Loucy (cell line): ENCODE results near the gene CADM3.

Experiments used
- H2AFZ ChIP-seq: fragments of 200-600 bp; sonication (generic); 2 replicates; pipeline ENCODE4 v1.6.0; 2016; ENCODE audit warnings: antibody characterized with exemption, mild to moderate bottlenecking, low read length, moderate library complexity
- H3F3A ChIP-seq: fragments of 200-600 bp; 2 replicates; pipeline ENCODE4 v1.6.0; 2016; ENCODE audit warnings: antibody characterized with exemption, low read depth, mild to moderate bottlenecking
- H3K27me3 ChIP-seq: fragments of 200-600 bp; sonication (generic); 2 replicates; pipeline ENCODE4 v1.6.1; 2014; ENCODE audit warnings: low read length, mild to moderate bottlenecking; ENCODE audit not compliant: insufficient read depth, poor library complexity, severe bottlenecking
- H3K36me3 ChIP-seq: fragments of 200-600 bp; sonication (generic); 2 replicates; pipeline ENCODE4 v1.6.1; 2016; ENCODE audit warnings: low read length; ENCODE audit not compliant: insufficient read depth
- H3K4me1 ChIP-seq: fragments of 200-600 bp; sonication (generic); 2 replicates; pipeline ENCODE4 v1.5.1; 2014; ENCODE audit warnings: low read length, mild to moderate bottlenecking; ENCODE audit not compliant: insufficient read depth, poor library complexity, severe bottlenecking
- H3K4me2 ChIP-seq: fragments of 200-600 bp; sonication (generic); 2 replicates; pipeline ENCODE4 v1.6.0; 2014; ENCODE audit warnings: antibody characterized with exemption, low read length, low read depth, mild to moderate bottlenecking; ENCODE audit not compliant: poor library complexity, severe bottlenecking
- H3K4me3 ChIP-seq: fragments of 200-600 bp; sonication (generic); 2 replicates; pipeline ENCODE4 v1.5.1; 2014; ENCODE audit warnings: low read length, mild to moderate bottlenecking, mixed read lengths; ENCODE audit not compliant: poor library complexity, severe bottlenecking
- H3K79me2 ChIP-seq: fragments of 200-600 bp; sonication (generic); 2 replicates; pipeline ENCODE4 v1.6.1; 2014; ENCODE audit warnings: low read length; ENCODE audit not compliant: insufficient read depth
- H3K9ac ChIP-seq: fragments of 200-600 bp; sonication (generic); 2 replicates; pipeline ENCODE4 v1.6.0; 2014; ENCODE audit warnings: mild to moderate bottlenecking, low read depth, low read length, moderate library complexity; ENCODE audit not compliant: poor library complexity, severe bottlenecking
- H3K9me2 ChIP-seq: fragments of 200-600 bp; sonication (generic); replicated peaks from 2 replicates; pipeline ENCODE4 v1.6.1; 2016; ENCODE audit warnings: low read depth, low read length, mixed read lengths
- H3K9me3 ChIP-seq: fragments of 200-600 bp; sonication (generic); 2 replicates; pipeline ENCODE4 v1.6.1; 2014; ENCODE audit warnings: mild to moderate bottlenecking, antibody characterized with exemption, low read length, low read depth; ENCODE audit not compliant: insufficient read depth
- H4K20me1 ChIP-seq: fragments of 200-600 bp; sonication (generic); 2 replicates; pipeline ENCODE4 v1.6.0; 2014; ENCODE audit warnings: antibody characterized with exemption, low read length, mild to moderate bottlenecking; ENCODE audit not compliant: insufficient read depth, poor library complexity, severe bottlenecking
- EZH2phosphoT487 ChIP-seq: fragments of 200-600 bp; IDR thresholded peaks from 2 replicates; pipeline ENCODE4 v1.6.1; 2018; ENCODE audit warnings: antibody characterized with exemption, mild to moderate bottlenecking, moderate library complexity, borderline replicate concordance
- TF ChIP-seq, protein P1 (sequence below): fragments of 200-600 bp; sonication (generic); conservative IDR thresholded peaks from 2 replicates; pipeline ENCODE4 v1.5.1; 2014; ENCODE audit warnings: mild to moderate bottlenecking, antibody characterized with exemption, low read length

Gene CADM3, protein sequence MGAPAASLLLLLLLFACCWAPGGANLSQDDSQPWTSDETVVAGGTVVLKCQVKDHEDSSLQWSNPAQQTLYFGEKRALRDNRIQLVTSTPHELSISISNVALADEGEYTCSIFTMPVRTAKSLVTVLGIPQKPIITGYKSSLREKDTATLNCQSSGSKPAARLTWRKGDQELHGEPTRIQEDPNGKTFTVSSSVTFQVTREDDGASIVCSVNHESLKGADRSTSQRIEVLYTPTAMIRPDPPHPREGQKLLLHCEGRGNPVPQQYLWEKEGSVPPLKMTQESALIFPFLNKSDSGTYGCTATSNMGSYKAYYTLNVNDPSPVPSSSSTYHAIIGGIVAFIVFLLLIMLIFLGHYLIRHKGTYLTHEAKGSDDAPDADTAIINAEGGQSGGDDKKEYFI

GRCh38 chr1:159171254-159171687 is at the start of gene CADM3:
Gene CADM3, plus strand, starts transcription at chr1:159171615. Its CDS starts 151 bp downstream, at chr1:159171766.
- H3K27me3 ChIP-seq, result no peaks in the 10 kb centered on the region
- no peaks in the 10 kb centered on the region for H4K20me1 ChIP-seq
- H3K9ac ChIP-seq, result no peak within 1 kb of the TSS
- no peaks in the 10 kb centered on the region for H3F3A ChIP-seq
- H2AFZ ChIP-seq, result no peak within 1 kb of the TSS
- no peaks in the 10 kb centered on the region for H3K9me2 ChIP-seq
- H3K9me3 ChIP-seq, result no peaks in the 10 kb centered on the region
- no peaks in the 10 kb centered on the region for H3K4me1 ChIP-seq
- no peak within 1 kb of the TSS for H3K4me3 ChIP-seq
- TF ChIP-seq EZH2phosphoT487, result no peak
- TF ChIP-seq, protein P1, sequence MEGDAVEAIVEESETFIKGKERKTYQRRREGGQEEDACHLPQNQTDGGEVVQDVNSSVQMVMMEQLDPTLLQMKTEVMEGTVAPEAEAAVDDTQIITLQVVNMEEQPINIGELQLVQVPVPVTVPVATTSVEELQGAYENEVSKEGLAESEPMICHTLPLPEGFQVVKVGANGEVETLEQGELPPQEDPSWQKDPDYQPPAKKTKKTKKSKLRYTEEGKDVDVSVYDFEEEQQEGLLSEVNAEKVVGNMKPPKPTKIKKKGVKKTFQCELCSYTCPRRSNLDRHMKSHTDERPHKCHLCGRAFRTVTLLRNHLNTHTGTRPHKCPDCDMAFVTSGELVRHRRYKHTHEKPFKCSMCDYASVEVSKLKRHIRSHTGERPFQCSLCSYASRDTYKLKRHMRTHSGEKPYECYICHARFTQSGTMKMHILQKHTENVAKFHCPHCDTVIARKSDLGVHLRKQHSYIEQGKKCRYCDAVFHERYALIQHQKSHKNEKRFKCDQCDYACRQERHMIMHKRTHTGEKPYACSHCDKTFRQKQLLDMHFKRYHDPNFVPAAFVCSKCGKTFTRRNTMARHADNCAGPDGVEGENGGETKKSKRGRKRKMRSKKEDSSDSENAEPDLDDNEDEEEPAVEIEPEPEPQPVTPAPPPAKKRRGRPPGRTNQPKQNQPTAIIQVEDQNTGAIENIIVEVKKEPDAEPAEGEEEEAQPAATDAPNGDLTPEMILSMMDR, result no peak
- no peaks in the 10 kb centered on the region for H3K36me3 ChIP-seq
- H3K4me2 ChIP-seq, result no peak within 1 kb of the TSS
- no peaks in the 10 kb centered on the region for H3K79me2 ChIP-seq

DNA sequence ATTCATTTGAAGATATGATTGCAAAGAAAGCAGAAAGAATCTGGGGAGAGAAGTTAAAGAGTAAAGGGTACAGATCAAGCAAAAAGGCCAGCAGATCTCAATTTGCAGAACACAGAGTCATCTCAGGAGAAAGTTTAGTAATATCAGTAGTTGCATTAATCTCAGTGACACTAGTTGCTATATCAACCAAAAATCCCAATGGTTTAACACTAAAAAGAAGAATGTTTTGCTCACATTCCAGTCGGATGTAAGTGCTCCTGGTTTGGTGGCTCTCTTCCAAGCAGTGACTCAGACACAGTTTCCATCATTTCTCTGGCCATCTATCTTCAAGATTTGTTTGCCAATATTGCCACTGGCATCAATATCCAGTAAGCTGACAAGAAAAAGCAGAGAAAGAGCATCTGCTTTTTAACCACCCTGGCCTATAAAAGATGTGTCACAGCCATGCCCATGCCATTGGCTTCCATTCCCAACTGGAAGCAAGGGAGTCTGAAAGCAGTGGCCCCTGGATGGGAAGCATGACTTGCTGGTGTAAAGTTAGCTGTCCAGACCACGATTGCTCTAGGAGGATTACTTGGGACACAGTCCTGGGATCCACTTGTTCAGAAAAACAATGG is 49.3 kb upstream of the CADM3 start:
- H3K4me1 ChIP-seq, result peaks cover 7% of the 10 kb centered on the region
- H3K36me3 ChIP-seq, result no peaks in the 10 kb centered on the region
- no peaks in the 10 kb centered on the region for H3K27me3 ChIP-seq
- no peaks in the 10 kb centered on the region for H4K20me1 ChIP-seq
- H2AFZ ChIP-seq, result no peak overlapping the region
- H3K4me2 ChIP-seq, result no peak overlapping the region
- no peaks in the 10 kb centered on the region for H3K9me2 ChIP-seq
- no peak overlapping the region for H3K4me3 ChIP-seq
- no peak overlapping the region for H3K9ac ChIP-seq
- no peaks in the 10 kb centered on the region for H3K9me3 ChIP-seq
- TF ChIP-seq, protein P1, result no peak
- no peak for TF ChIP-seq EZH2phosphoT487
- H3K79me2 ChIP-seq, result no peaks in the 10 kb centered on the region
- H3F3A ChIP-seq, result no peaks in the 10 kb centered on the region

DNA sequence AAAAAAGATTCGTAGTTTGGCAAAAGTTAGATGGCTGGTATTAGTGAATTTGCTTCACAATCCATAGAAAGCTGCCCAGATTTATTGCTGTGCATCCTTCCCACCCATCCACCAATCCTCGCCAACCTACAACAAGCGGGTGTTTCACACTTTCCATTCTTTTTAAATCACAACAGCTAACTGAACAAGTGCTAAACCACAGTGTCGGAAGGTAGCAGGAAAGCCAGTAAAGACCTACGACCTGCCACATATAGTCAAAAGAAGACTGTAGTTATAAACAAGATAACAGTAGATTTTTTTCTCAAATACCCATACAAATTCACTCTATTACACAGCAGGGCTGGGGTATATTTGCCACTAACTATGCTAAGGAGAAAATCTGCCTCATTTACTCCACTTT is 47.8 kb upstream of the CADM3 start:
- no peaks in the 10 kb centered on the region for H3K36me3 ChIP-seq
- no peaks in the 10 kb centered on the region for H3F3A ChIP-seq
- H3K9me3 ChIP-seq, result no peaks in the 10 kb centered on the region
- no peak overlapping the region for H3K9ac ChIP-seq
- no peaks in the 10 kb centered on the region for H3K79me2 ChIP-seq
- no peaks in the 10 kb centered on the region for H3K9me2 ChIP-seq
- TF ChIP-seq, protein P1, result no peak
- TF ChIP-seq EZH2phosphoT487, result no peak
- H3K4me2 ChIP-seq, result no peak overlapping the region
- no peaks in the 10 kb centered on the region for H3K27me3 ChIP-seq
- no peaks in the 10 kb centered on the region for H4K20me1 ChIP-seq
- H3K4me3 ChIP-seq, result no peak overlapping the region
- peaks cover 7% of the 10 kb centered on the region for H3K4me1 ChIP-seq
- no peak overlapping the region for H2AFZ ChIP-seq
